Neutrophil (primary cell): Measurements from ENCODE around the gene METRN.

ENCODE experiments used
- H3K27ac ChIP-seq: fragments of 200-600 bp; sonication (generic); 2 replicates; pipeline ENCODE4 v1.5.1; 2016; ENCODE audit warnings: mild to moderate bottlenecking, moderate library complexity
- H3K27me3 ChIP-seq: fragments of 200-600 bp; sonication (generic); 2 replicates; pipeline ENCODE4 v1.6.0; 2016; ENCODE audit warnings: mild to moderate bottlenecking
- H3K36me3 ChIP-seq: fragments of 200-600 bp; sonication (generic); 2 replicates; pipeline ENCODE4 v1.5.1; 2017
- H3K4me1 ChIP-seq, 2 experiments: fragments of 200-600 bp in 1 of 2; sonication (generic) in 1 of 2; 1 replicate in 1 of 2; 2 replicates in 1 of 2; pipeline versions ENCODE4 v1.5.1 to v1.6.1; 2013 to 2016; ENCODE audit warnings: low read depth in 1 of 2, low read length in 1 of 2, mild to moderate bottlenecking in 1 of 2, moderate library complexity in 1 of 2; ENCODE audit not compliant: control insufficient read depth in 1 of 2, insufficient read depth in 1 of 2
- H3K4me3 ChIP-seq, 2 experiments: fragments of 200-600 bp in 1 of 2; sonication (generic) in 1 of 2; 1 replicate in 1 of 2; 2 replicates in 1 of 2; pipeline ENCODE4 v1.5.1; 2013 to 2016; ENCODE audit warnings: low read depth in 1 of 2, low read length in 1 of 2, mild to moderate bottlenecking in 1 of 2, moderate library complexity in 1 of 2
- H3K9me3 ChIP-seq: fragments of 200-600 bp; sonication (generic); 2 replicates; pipeline ENCODE4 v1.5.1; 2016
- TF ChIP-seq, protein P1 (sequence below): fragments of 200-600 bp; sonication (generic); IDR thresholded peaks from 2 replicates; pipeline ENCODE4 v1.5.1; 2016; ENCODE audit warnings: antibody characterized with exemption

Gene METRN

DNA sequence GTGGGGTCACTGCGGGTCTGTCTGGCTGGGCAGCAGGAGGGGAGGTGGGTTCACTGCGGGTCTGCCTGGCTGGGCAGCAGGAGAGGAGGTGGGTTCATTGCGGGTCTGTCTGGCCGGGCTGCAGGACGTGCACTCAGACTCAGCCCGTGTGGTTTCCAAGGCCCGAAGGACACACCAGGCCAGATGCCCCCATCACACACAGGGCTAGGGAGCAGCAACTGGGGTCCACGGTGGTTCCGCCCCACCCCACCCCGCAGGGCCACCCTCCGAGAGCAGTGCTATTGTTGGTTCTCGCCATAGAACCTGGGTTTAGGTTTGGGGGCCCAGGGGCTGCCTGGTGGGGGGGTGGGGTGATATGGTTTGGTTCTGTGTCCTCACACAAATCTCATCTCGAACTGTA lies 31.7 kb downstream of the METRN start:
- Histone ChIP-seq H3K27ac (no peak overlapping the region), H3K9me3 (no peaks in the 10 kb centered on the region), H3K27me3 (peaks cover 6% of the 10 kb centered on the region), H3K4me1 (no peaks in the 10 kb centered on the region), H3K4me3 (no peak overlapping the region), H3K36me3 (no peaks in the 10 kb centered on the region)
- TF ChIP-seq, protein P1, sequence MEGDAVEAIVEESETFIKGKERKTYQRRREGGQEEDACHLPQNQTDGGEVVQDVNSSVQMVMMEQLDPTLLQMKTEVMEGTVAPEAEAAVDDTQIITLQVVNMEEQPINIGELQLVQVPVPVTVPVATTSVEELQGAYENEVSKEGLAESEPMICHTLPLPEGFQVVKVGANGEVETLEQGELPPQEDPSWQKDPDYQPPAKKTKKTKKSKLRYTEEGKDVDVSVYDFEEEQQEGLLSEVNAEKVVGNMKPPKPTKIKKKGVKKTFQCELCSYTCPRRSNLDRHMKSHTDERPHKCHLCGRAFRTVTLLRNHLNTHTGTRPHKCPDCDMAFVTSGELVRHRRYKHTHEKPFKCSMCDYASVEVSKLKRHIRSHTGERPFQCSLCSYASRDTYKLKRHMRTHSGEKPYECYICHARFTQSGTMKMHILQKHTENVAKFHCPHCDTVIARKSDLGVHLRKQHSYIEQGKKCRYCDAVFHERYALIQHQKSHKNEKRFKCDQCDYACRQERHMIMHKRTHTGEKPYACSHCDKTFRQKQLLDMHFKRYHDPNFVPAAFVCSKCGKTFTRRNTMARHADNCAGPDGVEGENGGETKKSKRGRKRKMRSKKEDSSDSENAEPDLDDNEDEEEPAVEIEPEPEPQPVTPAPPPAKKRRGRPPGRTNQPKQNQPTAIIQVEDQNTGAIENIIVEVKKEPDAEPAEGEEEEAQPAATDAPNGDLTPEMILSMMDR: no peak

GRCh38 chr16:747978-748746 lies 33.2 kb downstream of the METRN start:
- H3K9me3 ChIP-seq: no peaks in the 10 kb centered on the region
- H3K27ac ChIP-seq: no peak overlapping the region
- no peak overlapping the region for H3K4me3 ChIP-seq
- H3K4me1 ChIP-seq: no peaks in the 10 kb centered on the region
- H3K27me3 ChIP-seq: peaks cover 6% of the 10 kb centered on the region
- TF ChIP-seq, protein P1: no peak
- no peaks in the 10 kb centered on the region for H3K36me3 ChIP-seq

DNA sequence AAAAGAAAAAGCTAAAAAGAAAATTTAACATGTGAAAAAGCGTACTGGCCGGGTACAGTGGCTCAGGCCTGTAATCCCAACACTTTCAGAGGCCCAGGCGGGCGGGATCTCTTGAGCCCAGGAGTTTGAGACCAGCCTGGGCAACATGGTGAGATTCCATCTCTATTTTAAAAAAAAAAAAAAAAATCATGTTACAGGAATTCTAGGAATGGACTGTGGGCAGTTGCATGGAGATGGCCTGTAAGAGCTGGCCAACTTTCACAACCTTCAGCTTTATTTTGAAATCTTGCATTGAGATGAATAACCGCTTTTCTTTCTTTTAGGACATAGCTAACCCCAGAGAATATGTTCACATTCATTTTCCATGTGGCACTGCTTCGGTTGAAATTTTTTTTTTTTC lies 34.1 kb downstream of the METRN start:
- TF ChIP-seq, protein P1: no peak
- H3K27ac ChIP-seq: no peak overlapping the region
- H3K27me3 ChIP-seq: peaks cover 6% of the 10 kb centered on the region
- H3K4me1 ChIP-seq: no peaks in the 10 kb centered on the region
- no peaks in the 10 kb centered on the region for H3K9me3 ChIP-seq
- no peak overlapping the region for H3K4me3 ChIP-seq
- no peaks in the 10 kb centered on the region for H3K36me3 ChIP-seq

DNA sequence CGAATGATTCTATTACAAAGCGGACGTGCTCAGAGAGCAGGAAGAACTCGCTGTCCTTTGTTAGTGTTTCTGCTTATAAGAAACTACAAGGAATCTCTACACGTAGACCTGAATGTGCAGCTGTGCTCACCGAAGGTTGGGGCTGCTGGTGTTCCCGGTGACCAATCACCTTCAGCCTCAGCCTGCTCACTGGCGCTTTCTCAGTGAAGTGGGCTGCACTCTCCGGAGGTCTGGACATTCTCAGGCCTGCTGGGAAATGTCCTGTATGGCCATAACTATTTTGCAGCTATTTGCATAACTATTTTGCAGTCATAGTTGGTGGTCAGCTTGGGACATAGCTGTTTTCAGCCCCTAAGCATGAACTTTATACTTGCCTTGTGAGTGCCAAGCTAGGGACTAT lies 35.6 kb downstream of the METRN start:
- no peak overlapping the region for H3K4me3 ChIP-seq
- H3K4me1 ChIP-seq: peaks cover 4 to 12% of the 10 kb centered on the region in 2 experiments
- H3K36me3 ChIP-seq: no peaks in the 10 kb centered on the region
- no peaks in the 10 kb centered on the region for H3K9me3 ChIP-seq
- no peak overlapping the region for H3K27ac ChIP-seq
- TF ChIP-seq, protein P1: no peak
- H3K27me3 ChIP-seq: peaks cover 6% of the 10 kb centered on the region

DNA sequence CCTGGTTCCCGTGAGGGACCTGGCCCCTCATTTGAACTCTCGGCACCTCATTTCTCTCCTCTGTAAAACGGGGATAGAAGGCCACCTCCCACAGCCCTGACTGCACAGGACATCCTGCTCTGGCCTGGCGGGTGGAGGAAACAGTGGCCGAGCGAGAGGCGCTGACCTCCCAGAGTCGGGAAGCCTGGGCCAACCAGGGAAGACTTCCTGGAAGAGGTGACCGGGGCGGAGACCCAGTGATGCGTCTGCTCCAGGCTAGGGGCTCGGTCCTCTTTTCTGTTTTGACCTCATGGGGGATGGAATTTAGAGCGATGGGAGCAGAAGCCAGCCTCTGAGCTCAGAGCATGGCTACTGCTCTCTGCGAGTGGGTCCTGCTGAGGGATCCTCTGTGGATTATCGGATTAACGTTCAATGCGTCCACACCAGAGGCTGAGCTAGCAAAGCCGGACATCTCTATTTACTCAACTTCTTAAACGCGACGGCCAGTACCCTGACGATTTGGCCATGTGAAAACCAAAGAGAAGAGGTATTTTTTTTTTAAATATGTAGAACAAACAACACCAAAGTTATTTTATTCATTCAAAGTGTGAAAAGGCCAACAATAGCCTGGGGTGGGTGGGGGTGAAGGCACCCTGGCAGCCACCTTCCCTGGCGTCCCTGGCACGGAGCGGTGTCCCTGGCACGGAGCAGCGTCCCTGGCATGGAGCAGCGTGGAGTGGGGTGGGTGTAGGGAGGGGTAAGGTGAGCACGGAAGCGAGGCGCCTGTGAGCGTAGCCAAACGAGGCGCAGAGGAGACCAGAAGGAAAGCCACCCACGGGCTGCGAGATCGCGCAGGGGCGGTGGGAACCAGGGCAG lies 36.5 kb downstream of the METRN start:
- Histone ChIP-seq H3K36me3 (no peaks in the 10 kb centered on the region), H3K4me1 (peaks cover 4 to 12% of the 10 kb centered on the region in 2 experiments), H3K27me3 (peaks cover 3% of the 10 kb centered on the region), H3K9me3 (no peaks in the 10 kb centered on the region), H3K4me3 (no peak overlapping the region), H3K27ac (no peak overlapping the region)
- TF ChIP-seq, protein P1: no peak
